ENCODE measurements around the gene P2RX3.

GRCh38 chr11:57413681-57414080 is 75.5 kb downstream of the P2RX3 start:
- TF ChIP-seq POLR2A (IDR thresholded peaks at IDR 0.05) (no peak), EP300 (IDR thresholded peaks at IDR 0.05) (no peak)
